ENCODE results near the gene SLC4A5.

The SLC4A5 gene

GRCh38 chr2:74206180-74206688 lies 137.0 kb downstream of the SLC4A5 start:
- Histone ChIP-seq H3K27ac (peak overlapping the region; percentile 99), H4K20me1 (ENCODE audit: insufficient read depth) (peaks cover 27% of the 10 kb centered on the region), H2AFZ (ENCODE audit: low read depth) (no peak overlapping the region), H3K9ac (peak overlapping the region; percentile 55; the same call in 1 of the 2 replicates), H3K4me1 (ENCODE audit: low read depth, poor library complexity, severe bottlenecking) (peaks cover 99% of the 10 kb centered on the region), H3K36me3 (ENCODE audit: insufficient read depth) (peaks cover 32% of the 10 kb centered on the region), H3K4me2 (peak overlapping the region; percentile 80), H3K79me2 (ENCODE audit: insufficient read depth, low read depth) (peaks cover 88% of the 10 kb centered on the region), H3K27me3 (ENCODE audit: insufficient read depth, low read depth) (no peaks in the 10 kb centered on the region), H3K4me3 (IDR thresholded peaks at IDR 0.05; ENCODE audit: insufficient read depth, low read depth, low read length) (peak overlapping the region; percentile 79)
- no peak; the same call in 1 of the 2 replicates for TF ChIP-seq CTCF (conservative IDR thresholded peaks at IDR 0.05; ENCODE audit: low read depth, low read length)

GRCh38 chr2:74205596-74205995 lies 137.6 kb downstream of the SLC4A5 start:
- H3K9ac ChIP-seq: peak overlapping the region; percentile 55; the same call in 1 of the 2 replicates
- H3K36me3 ChIP-seq (ENCODE audit: insufficient read depth): peaks cover 29% of the 10 kb centered on the region
- H2AFZ ChIP-seq (ENCODE audit: low read depth): no peak overlapping the region
- H3K79me2 ChIP-seq (ENCODE audit: insufficient read depth, low read depth): peaks cover 88% of the 10 kb centered on the region
- H3K4me2 ChIP-seq: peak overlapping the region; percentile 80
- TF ChIP-seq CTCF (conservative IDR thresholded peaks at IDR 0.05; ENCODE audit: low read depth, low read length): no peak
- H3K27me3 ChIP-seq (ENCODE audit: insufficient read depth, low read depth): no peaks in the 10 kb centered on the region
- H4K20me1 ChIP-seq (ENCODE audit: insufficient read depth): peaks cover 33% of the 10 kb centered on the region
- peaks cover 100% of the 10 kb centered on the region for H3K4me1 ChIP-seq (ENCODE audit: low read depth, poor library complexity, severe bottlenecking)
- H3K4me3 ChIP-seq (IDR thresholded peaks at IDR 0.05; ENCODE audit: insufficient read depth, low read depth, low read length): no peak overlapping the region
- peak overlapping the region; percentile 99 for H3K27ac ChIP-seq

- peak overlapping the region; percentile 80 for H3K4me2 ChIP-seq
- H4K20me1 ChIP-seq (ENCODE audit: insufficient read depth): peaks cover 37% of the 10 kb centered on the region
- no peak overlapping the region for H3K4me3 ChIP-seq (IDR thresholded peaks at IDR 0.05; ENCODE audit: insufficient read depth, low read depth, low read length)
- peak overlapping the region; percentile 99 for H3K27ac ChIP-seq
- H3K9ac ChIP-seq: peak overlapping the region; percentile 55; the same call in 1 of the 2 replicates
- H2AFZ ChIP-seq (ENCODE audit: low read depth): no peak overlapping the region
- TF ChIP-seq CTCF (conservative IDR thresholded peaks at IDR 0.05; ENCODE audit: low read depth, low read length): no peak
- H3K4me1 ChIP-seq (ENCODE audit: low read depth, poor library complexity, severe bottlenecking): peaks cover 100% of the 10 kb centered on the region
- peaks cover 89% of the 10 kb centered on the region for H3K79me2 ChIP-seq (ENCODE audit: insufficient read depth, low read depth)
- peaks cover 24% of the 10 kb centered on the region for H3K36me3 ChIP-seq (ENCODE audit: insufficient read depth)
- no peaks in the 10 kb centered on the region for H3K27me3 ChIP-seq (ENCODE audit: insufficient read depth, low read depth)
Observed at GRCh38 chr2:74205113-74205512, 138.1 kb downstream of the SLC4A5 start.

- Histone ChIP-seq H3K36me3 (ENCODE audit: insufficient read depth) (peaks cover 17% of the 10 kb centered on the region), H3K27ac (peak overlapping the region; percentile 99), H4K20me1 (ENCODE audit: insufficient read depth) (peaks cover 42% of the 10 kb centered on the region), H3K79me2 (ENCODE audit: insufficient read depth, low read depth) (peaks cover 89% of the 10 kb centered on the region), H3K4me3 (IDR thresholded peaks at IDR 0.05; ENCODE audit: insufficient read depth, low read depth, low read length) (peak overlapping the region; percentile 47), H3K4me1 (ENCODE audit: low read depth, poor library complexity, severe bottlenecking) (peaks cover 93% of the 10 kb centered on the region), H3K9ac (peak overlapping the region; percentile 55; the same call in 1 of the 2 replicates), H2AFZ (ENCODE audit: low read depth) (no peak overlapping the region), H3K27me3 (ENCODE audit: insufficient read depth, low read depth) (no peaks in the 10 kb centered on the region), H3K4me2 (peak overlapping the region; percentile 80)
- TF ChIP-seq CTCF (conservative IDR thresholded peaks at IDR 0.05; ENCODE audit: low read depth, low read length): no peak
Observed at GRCh38 chr2:74204436-74204835, 138.8 kb downstream of the SLC4A5 start.
